Bladder microvascular endothelial cell (primary cell): ENCODE results near the gene KDM5A. TPM values are rescaled to one million over a fixed set of nuclear protein-coding genes. Genes with fewer than 3 reads are reported as not detected.

ENCODE experiments used
- total RNA-seq: library from RNA; depleted of rRNA; stranded (reverse); fragments of >200 nt; gene quantifications from 2 replicates; pipeline ENCODE4 v1.2.3, GENCODE V29; 2014

Gene KDM5A
- 41.1 and 89.9 TPM in 2 replicates for total RNA-seq

GRCh38 chr12:389142-390096, at the start of gene KDM5A:
Gene KDM5A (minus strand): TSS chr12:389320. CDS start chr12:389091, 229 bp downstream.

GRCh38 chr12:401235-402028, 12.3 kb upstream of the KDM5A start, which contains the start of gene CCDC77:
Gene CCDC77 (plus strand): TSS chr12:401644. CDS start chr12:409384, 7,740 bp downstream.

GRCh38 chr12:262817-263216, 126.3 kb downstream of the KDM5A start, which contains the start of gene SLC6A13:
Gene SLC6A13 (minus strand): TSS chr12:262836. CDS start chr12:260052, 2,784 bp downstream.

Other genes starting within 250 kb of the KDM5A start
- gene SLC6A12, start 175.2 kb downstream of the KDM5A start, total RNA-seq = 0.06 and 0.16 TPM in 2 replicates
- 0.13 TPM in 1 of 2 replicates, not detected in the other for gene SLC6A13, start 126.5 kb downstream of the KDM5A start, total RNA-seq
- gene CCDC77, start 12.3 kb upstream of the KDM5A start, total RNA-seq = 7.0 and 13.5 TPM in 2 replicates
- gene B4GALNT3, start 70.6 kb upstream of the KDM5A start, total RNA-seq = under 0.01 TPM in 2 replicates